ENCODE data around the gene SLC12A2. TPM values are rescaled to one million over a fixed set of nuclear protein-coding genes. Genes with fewer than 3 reads are reported as not detected.
A peak's percentile ranks its signal among the peaks of the same experiment; 100 is the strongest.

SLC12A2 gene
- total RNA-seq = 42.8 TPM

DNA sequence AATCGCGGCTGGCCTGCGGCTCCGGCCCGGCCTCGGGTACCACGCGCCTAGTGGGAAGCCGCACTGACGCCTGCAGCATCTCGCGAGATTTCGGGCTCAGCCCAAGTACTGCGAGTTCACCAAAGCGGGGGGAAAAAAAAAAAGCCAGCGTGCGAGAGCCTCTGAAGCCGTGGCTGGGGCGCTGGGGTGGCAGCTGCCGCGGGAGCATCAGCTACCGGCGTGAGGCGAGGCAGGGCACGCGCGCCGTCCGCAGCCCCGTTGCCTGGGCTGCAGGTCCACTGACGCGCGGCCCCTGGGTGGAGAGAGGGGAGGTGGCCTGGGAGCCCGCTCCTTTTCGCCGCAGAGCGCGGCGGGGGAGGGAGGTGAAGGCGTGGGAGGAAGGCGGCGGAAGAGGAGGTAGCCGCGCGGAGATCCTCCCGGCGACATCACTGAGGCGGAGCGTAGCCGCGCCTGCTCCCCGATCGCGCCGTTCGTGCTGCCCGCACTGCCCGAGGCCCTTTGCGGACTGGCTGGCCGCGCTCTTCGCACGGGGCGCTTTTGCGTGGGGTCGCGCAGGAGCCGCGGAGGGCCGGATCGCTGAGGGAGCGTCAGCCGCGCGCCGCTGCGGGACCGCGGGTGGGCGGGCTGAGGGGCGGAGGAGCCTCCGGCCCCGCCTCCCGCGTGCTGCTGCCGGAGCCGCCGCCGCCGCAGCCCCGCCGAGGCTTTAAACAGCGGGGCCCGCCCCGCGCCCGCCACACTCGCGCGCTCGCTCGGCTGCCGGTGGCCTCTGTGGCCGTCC, at the start of gene SLC12A2:
TSS of gene SLC12A2 (plus strand) at position 734 of the 778 bp plus-strand sequence. CDS start 189 bp downstream, outside the sequence.
- DNase-seq (ENCODE audit: low spot score) = peak; percentile 93

DNA sequence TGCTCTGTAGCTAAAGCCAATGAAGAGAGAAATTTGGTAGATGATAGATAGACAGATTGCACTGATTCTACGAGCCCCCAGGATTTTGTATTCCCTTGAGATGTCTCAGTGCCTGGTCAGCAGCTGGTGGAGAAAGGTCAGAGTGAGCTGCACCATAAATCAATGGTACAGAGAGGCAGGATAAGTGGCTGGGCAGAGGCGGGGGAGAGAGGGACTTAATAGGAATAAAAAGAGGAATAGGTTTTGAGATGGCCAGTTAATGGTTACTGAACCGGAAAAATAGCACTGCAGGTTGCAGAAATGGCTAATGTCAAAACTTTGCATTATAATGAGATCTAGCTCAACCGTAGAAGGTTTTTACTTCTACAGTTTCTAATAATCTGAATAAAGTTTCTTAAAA, 47.9 kb upstream of the SLC12A2 start:
- no peak for DNase-seq (ENCODE audit: low spot score)

DNA sequence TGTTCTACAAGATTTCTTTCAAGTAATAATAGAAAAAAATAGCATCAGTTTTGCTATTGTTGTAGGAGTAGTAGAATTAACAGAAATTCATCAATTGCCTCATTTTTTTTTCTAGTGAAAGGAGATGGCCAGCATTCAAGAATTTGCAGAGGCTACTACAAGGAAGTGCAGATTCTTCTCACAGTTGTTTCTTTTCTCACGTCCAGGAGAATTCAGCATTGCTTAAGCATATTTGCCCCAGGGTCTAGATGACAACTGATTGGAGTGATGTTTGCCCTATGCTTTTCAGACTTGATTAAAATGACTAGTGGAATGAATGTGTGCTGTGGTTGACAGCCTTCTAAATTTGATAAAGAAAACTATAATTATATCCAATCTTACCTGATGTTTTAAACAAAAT, 46.6 kb upstream of the SLC12A2 start:
- no peak for DNase-seq (ENCODE audit: low spot score)

DNA sequence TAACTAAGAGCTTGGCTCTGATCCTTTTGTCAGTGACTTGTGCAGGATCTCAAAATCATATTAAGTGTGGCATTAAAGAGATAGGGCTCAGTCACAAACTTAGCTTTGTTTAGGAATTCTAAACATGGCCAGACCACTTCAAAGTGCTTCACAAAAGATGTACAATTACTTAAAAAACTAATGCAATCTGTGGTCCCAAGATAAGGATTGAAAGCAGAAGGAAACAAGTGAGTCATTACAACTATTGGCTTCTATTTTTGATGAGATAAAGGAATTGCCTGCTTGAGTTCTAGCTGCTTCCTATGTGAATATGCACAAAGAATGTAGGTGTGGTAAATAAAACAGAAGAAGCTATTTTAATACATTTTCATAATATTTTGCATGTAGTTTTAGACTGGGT, 44.9 kb upstream of the SLC12A2 start:
- no peak for DNase-seq (ENCODE audit: low spot score)

DNA sequence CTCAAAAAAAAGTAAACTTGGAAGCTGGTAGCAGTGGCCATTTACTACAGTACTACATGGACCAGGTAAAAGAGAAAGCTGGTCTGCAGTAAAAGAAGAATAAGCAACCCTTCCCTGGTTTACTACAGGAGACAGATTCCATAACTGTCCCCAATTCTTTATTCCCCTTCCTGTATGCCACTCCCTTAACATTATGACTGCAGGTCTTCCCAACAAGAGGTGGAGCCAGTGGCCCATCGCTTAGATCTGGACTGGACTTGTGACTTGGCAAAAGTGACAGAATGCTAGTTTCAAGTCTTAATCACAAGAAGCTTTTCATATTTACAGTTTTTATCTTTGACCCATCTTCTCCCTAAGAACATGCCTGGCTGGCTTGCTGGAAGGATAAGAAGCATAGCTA, 42.6 kb upstream of the SLC12A2 start:
- no peak for DNase-seq (ENCODE audit: low spot score)

DNA sequence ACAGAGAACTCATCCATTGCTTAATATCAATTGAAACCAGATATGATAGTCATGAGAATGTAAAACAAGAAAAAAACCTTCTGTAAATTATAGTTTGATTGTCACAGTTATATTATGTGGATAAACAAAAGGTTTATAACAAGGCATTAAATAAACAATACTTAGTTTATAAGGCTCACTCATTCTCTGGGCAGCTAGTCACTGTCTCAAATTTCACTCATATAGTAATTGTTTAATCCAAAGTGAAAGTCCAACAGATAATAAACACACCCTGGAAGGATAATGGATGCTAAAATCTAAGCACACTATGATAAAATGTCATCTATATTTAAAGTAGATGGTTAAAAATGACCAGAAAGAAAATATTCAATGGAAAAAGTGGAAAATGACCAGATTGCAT, 30.8 kb upstream of the SLC12A2 start:
- DNase-seq (ENCODE audit: low spot score) = no peak

DNA sequence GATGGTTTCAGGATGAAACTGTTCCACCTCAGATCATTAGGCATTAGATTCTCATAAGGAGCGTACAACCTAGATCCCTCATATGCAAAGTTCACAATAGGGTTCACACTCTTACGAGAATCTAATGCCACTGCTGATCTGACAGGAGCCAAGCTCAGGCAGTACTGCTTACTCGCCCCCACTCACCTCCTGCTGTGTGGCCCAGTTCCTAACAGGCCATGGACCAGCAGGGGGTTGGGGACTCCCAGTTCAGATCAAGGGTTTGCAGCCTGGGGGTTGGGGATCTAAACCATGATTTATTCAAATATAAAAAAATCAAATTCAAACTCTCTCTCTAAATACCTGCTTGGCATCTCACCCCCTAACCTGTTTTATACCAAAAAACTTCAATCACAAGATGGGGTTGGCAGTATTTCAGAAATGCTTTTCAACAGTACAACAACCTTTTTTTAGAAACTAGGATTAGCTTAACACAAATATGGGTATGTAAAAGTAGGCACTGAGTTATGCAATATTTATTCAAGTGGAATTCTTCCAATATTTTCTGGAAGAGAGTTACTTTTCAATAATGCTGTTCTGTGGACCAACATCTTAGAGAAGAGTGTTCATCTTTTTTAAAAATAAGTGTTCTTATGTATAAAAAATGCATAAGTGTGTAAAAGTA, 30.1 kb upstream of the SLC12A2 start:
- no peak for DNase-seq (ENCODE audit: low spot score)

DNA sequence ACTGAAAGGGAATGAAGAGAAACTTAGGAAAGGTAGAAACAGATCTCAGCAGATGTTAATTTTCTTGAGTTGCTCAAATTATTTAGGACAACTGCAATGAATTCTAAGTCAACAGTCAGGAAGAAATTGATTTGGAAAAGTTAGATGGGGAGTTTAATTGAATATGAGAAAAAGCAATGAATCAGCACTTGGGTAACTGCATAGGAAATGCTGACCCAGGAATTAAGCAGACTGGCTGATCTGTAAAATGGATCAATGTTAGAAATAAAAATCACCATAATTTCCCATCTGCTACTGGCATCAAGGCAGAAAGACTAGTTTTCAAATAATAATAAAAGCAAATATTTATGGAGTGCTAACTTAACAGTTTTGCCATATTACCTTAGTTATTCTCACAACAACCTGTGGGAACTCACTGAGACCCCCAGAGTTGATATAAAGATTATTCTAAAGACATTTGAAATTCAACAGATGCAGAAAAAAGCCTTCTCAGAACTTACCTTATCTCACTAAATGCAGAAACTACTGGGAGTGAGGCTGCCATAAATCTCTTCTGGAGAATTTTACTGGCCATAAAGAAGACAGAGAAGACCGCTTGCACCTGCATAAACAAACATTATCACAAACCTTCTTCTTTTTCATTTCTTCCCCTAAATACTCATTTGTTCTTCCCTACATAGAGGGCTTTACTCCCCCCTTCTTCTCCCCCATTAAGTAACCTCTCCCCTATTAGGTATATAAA, 22.8 kb upstream of the SLC12A2 start:
- no peak for DNase-seq (ENCODE audit: low spot score)

DNA sequence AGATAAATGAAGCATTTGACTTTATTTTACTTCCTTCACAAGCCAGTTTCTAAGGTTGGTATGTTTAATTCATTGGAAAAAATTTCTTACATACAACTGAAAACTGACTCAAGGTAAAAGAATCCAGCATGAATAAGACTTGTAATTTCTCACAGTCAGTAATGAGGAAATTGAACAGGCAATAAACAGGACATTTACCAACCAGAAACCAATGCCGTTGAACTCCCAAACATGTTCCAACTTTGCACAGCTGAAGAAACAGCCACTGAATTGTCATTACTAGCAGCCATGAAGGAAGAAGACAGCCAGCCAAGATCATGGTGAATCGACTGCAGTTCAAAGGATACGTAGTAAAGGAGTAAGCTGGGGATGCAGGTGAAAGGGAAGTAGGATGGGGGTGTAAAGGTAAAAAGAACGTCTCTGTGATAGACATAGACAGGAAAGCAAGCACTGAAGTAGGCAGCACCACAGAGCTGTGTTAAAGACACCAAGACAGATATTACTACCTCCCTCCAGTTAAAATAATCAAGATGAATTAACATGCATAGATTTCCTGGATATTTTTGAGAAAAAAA, 21.3 kb upstream of the SLC12A2 start:
- no peak for DNase-seq (ENCODE audit: low spot score)

DNA sequence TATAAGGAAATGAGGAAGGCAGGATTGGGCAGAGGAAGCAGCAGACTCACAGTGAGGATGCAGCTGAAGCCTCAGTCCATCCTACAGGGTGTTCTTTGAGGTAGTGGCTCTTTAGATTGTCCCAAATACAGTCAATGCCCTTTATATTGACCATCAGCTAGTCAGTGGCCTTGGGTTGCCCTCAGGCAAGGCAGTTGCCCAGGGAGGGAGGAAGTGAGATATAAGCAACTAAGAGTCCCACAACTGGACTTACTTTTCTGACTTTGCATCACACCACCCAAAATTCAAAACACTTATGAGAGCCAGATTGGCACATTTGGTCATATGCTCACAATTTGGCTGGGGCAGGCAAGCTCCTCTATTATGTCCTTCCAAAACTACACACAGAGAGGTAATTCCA, 9.4 kb upstream of the SLC12A2 start:
- DNase-seq (ENCODE audit: low spot score) = no peak

DNA sequence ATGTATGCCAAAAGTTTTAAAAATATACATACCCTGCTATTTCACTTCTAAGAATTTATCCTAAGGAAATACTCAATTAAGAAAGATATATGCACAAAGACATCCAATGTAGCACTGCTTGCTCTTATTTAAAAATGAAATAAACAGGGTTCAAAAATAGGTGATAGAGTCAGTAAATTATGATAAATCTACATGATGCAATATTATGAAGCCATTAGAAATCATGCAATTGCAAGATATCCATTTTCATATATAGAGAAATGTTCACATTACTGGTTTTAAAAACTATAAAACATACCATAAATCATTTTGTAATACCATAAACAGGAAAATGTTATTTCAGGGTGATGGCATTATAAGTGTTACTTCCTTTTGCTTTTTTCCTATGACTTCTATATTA, 8.6 kb upstream of the SLC12A2 start:
- no peak for DNase-seq (ENCODE audit: low spot score)

DNA sequence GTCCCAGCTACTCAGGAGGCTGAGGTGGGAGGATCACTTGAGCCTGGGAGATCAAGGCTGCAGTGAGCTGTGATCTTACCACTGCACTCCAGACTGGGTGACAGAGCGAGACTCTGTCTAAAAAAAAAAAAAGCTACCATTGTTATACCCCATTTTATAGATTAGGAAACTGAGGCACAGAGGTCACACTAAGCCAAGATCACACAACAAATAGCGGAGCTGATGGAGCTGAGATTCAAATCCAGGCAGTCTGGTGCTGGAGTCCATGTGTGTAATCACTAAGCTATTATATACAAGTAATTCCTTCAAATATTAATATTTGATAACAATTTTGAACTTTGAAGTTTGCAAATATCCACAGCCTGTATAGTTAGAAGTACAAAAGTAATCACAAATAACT, 6.0 kb upstream of the SLC12A2 start:
- DNase-seq (ENCODE audit: low spot score) = no peak

DNA sequence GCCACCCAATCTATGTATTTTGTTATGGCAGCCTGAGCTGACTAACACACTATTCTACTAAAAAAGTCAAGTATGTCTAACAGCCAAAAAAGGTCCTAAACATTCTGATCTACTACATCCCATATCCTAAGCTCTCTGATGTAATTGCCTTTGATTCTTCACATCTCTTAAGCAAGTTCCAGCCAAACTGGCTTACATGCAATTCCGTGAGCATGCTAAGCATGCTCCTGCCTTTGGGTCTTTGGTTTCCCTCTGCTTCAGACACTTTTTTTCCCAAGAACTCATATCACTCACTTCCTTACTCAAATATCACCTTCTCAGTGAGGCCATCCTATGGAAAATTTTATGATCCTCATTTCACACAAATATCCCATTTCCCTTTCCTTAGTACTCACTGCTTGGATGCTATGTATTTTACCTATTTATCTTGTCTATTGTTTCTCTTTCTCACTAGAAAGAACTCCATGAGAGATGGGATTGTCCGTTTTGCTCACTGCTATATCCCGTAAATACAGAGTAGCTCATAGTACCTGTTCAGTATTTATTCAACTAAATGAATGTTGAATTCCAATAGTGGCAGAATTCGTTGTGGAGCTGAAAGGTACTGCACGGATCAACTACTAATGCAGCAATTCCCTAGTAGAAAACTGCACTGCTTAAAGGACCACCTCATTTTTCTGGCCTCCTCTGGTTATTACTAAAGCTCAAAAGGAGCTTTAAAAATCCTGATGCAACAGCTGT, 2.3 kb upstream of the SLC12A2 start:
- DNase-seq (ENCODE audit: low spot score) = no peak

DNA sequence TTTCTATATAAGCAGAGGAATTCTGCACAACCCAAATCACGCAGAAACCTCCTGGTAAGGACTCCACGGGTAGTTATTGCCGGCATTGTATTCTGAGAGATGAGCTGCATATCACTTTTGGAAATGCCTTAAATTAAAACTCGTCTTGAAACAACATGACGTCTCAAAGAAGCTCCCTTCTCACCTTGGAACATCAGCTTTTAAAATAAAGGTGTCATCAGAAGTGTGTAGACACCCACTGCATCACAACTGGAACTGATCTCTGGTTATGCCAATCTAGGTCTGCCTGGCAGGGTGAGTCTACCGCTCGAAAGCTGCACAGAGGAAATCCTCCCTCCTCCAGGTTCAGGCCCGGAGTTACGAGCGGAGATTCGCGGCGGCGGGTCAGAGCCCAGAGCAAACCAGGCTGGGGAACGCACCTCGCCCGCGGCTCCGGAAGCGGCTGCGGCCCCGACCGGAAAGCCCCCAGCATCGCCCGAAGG, 974 bp upstream of the SLC12A2 start:
- DNase-seq (ENCODE audit: low spot score) = no peak

DNA sequence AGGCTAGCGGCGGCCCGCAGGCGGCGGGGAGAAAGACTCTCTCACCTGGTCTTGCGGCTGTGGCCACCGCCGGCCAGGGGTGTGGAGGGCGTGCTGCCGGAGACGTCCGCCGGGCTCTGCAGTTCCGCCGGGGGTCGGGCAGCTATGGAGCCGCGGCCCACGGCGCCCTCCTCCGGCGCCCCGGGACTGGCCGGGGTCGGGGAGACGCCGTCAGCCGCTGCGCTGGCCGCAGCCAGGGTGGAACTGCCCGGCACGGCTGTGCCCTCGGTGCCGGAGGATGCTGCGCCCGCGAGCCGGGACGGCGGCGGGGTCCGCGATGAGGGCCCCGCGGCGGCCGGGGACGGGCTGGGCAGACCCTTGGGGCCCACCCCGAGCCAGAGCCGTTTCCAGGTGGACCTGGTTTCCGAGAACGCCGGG, 253 bp downstream of the SLC12A2 start:
- DNase-seq (ENCODE audit: low spot score) = no peak

DNA sequence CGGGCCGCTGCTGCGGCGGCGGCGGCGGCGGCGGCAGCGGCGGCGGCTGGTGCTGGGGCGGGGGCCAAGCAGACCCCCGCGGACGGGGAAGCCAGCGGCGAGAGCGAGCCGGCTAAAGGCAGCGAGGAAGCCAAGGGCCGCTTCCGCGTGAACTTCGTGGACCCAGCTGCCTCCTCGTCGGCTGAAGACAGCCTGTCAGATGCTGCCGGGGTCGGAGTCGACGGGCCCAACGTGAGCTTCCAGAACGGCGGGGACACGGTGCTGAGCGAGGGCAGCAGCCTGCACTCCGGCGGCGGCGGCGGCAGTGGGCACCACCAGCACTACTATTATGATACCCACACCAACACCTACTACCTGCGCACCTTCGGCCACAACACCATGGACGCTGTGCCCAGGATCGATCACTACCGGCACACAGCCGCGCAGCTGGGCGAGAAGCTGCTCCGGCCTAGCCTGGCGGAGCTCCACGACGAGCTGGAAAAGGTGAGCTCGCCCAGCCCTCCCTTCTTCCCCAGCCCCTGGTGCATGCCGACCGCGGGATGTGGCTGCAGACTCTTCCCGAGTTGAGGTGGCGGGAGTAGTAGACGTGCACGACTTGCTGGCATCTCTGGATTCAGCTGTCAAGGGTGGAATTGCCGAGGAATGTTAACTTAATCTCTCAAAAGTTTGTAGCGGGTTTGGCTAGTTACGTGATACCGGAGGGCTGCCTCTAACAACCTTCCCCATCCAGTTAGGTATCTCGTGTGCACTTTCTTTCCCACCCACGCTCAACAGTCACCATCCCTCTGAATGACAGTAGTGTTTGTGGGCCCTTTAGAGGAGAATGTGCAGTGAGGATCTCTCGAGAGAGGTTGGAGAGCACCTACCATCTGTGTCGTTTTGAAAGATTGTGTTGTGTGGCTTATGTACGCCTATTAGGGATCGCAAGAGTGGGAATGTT, 932 bp downstream of the SLC12A2 start:
- peak; percentile 47 for DNase-seq (ENCODE audit: low spot score)

DNA sequence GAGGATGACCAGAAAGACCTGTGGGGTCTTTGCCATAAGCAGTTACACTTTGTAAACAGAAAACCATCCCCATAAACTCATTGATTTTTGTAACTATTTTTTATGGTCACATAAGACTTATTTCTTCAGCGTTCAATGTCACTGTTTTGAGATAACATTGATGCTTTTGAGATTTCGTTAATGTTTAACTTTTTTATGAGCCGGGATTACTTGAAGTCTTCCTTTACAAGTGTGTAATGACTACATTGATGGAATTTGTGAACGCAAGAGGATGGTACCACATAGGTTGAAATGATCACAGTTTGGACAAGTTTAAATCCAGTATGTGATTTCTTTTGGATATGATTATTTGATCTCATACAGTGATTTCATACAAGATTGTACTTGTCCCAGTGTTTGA, 1.8 kb downstream of the SLC12A2 start:
- DNase-seq (ENCODE audit: low spot score) = no peak

DNA sequence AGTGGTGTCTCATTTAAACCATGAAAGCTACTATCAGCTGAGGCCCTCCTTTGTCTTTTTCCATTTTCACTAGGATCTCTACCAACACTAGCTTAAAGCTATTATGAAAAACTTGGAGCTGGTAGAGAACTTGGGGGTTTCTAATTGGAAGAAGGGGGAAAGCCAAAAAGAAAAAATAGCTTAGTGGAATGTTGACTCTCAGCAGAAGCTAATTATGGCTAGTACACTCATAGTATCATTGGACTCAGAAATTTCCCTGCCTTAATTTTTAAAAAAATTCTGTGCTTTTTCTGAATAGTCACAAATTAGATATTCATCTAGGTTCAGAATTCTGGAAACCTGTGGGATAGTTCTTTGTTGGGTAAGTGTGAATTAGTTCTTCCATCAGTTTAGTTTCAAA, 8.0 kb downstream of the SLC12A2 start:
- DNase-seq (ENCODE audit: low spot score) = no peak

DNA sequence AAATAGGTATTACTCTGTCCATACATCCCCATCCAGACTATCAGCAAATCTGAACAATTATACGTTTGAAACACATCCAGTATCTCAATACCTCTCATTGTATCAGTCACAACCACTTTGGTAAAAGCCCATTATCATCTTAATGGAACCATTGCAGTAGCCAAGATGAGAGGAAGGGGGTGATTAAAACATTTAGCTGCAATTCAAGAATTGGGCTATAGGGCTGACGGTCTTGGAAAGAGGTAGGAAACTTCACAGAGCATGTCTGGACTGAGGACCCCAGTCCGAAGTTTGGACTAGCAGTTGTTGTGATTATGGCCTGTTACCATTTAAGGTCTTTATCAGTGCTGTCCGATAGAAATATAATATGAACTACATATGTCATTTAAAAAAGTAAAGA, 8.6 kb downstream of the SLC12A2 start:
- DNase-seq (ENCODE audit: low spot score) = no peak

DNA sequence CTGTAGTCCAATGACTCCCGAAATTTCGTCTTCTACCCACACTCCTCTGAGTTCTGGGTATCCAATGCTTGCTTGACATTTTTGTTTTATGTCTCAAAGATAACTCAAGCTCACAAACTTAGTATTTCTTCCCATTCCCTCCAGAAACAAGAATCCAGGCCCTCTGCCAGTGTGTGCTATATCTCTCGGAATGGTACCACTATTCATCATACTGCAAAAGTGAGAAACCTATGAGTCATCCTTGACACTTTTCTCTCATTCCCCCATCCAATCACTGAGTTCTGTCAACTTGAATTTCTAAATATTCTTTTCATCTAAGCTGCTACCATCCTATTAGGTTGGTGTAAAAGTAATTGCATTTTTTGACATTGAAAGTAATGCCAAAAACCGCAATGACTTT, 9.8 kb downstream of the SLC12A2 start:
- no peak for DNase-seq (ENCODE audit: low spot score)
